GM19397 (cell line): ENCODE results near the gene PRRC2B.
A peak's percentile ranks its signal among the peaks of the same experiment; 100 is the strongest.
"Not testable (repeated sequence)": the region's sequence is repeated elsewhere in the genome, so short reads cannot be mapped to it uniquely, and the experiment has no call there.

ENCODE experiments used
- ATAC-seq: cut with Tn5 transposase; IDR thresholded peaks from one replicate; pipeline ENCODE4 v1.9.1; 2021; ENCODE audit warnings: mild to moderate bottlenecking, moderate library complexity; ENCODE audit not compliant: unreplicated experiment

The PRRC2B gene

DNA sequence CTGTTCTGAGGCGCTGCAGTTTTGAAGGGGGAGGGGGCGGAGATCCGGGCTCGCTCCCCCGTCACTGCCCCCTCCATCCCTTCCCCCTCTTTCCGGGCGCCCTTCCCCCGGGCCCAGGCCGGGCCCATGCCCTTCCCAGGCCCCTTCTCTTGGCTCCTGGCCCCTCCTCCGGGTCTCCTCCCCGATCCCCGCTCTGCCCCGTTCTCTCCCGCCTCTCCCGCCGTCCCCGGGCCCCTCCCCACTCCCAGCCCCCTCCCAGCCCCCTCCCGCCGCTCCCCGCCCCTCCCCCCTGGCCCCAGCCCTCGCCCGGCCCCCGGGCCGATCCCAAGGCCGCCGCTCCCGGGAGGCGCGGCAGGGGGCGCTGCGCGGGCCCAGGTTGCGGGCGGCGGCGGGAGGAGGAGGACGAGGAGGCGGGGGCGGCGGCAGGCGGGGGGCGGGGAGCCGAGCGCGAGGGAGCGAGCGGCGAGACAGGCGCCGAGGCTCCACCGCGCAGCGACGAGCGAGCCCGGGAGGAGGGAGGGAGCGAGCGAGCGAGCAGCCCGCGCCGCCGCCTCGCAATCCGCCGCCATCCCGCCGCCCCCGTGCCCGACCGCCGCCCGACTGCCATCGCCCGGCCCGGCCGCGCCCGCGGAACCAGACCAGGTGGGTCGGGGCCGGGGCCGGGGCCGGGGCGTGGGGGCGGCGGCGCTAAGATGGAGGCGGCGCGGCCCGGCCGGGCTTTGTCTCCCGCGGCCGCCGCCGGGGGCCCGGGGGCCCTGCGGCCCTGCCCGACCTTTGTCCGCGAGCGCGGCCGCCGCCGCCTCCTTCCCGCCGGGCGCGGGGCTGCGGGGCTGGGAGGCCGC is at the start of gene PRRC2B:
PRRC2B (plus strand) TSS at position 465 of the 842 bp plus-strand sequence. CDS start 36,059 bp downstream, outside the sequence.
- peak; percentile 46 for ATAC-seq

DNA sequence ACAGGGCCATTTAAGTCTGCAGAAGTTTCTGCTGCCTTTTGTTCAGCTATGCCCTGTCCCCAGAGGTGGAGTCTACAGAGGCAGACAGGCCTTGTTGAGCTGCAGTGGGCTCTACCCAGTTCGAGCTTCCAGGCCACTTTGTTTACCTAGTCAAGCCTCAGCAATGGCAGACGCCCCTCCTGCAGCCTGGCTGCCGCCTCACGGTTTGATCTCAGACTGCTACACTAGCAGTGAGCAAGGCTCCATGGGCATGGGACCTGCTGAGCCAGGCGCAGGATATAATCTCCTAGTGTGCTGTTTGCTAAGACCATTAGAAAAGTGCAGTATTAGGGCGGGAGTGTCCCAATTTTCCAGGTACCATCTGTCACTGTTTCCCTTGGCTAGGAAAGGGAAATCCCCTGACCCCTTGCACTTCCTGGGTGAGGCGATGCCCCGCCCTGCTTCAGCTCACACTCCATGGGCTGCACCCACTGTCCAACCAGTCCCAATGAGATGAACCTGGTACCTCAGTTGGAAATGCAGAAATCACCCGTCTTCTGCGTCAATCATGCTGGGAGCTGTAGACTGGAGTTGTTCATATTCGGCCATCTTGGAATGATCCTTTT is 48.9 kb upstream of the PRRC2B start:
- not testable (repeated sequence) for ATAC-seq

DNA sequence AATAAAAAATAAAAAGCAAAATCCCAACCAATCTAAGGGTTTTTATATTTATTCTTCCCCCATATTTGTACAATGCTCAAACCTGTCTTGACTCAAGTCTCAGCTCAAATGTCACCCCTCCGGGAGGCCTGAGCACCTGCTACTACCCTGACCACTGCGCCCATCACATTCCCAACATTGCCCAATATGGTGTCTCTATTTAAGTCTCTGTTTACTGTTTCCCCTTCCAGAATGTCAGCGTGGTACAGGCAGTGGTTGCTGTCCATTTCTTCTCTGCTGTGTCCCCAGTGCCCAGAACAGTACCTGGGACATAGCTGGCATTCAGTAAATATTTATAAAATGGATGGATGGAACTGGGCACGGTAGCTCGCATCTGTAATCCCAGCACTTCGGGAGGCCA is 47.3 kb upstream of the PRRC2B start:
- no peak for ATAC-seq

DNA sequence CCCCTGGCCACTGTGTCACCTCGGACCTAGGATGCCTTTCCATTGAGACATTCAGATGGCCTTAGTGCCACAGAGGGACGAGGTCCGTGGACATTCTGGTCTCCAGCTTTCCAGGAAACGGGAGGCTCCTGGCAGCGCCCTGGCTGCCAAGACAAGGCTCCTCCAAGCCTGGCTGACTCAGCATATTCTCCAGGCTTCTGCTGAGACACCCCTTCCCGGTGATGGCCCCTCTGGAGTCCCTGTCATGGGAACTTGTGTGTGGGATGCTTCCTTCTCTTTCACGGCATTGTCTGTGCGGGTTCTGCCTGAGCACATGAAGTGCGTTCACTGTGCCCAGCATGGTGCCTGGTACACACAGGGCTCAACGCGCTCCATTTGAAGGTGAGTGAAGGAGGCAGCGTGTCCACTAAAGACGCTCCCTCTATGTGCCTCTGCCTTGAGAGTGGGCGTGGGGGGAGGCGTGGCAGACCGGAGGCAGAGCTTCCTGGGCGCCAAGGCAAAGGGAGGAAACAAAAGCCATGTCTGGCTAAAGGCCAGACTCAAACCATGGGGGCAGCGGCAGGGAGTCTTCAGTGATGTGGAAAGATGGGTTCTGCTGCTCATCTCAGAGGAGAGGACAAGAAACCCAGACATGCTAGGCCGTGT is 46.4 kb upstream of the PRRC2B start:
- no peak for ATAC-seq

DNA sequence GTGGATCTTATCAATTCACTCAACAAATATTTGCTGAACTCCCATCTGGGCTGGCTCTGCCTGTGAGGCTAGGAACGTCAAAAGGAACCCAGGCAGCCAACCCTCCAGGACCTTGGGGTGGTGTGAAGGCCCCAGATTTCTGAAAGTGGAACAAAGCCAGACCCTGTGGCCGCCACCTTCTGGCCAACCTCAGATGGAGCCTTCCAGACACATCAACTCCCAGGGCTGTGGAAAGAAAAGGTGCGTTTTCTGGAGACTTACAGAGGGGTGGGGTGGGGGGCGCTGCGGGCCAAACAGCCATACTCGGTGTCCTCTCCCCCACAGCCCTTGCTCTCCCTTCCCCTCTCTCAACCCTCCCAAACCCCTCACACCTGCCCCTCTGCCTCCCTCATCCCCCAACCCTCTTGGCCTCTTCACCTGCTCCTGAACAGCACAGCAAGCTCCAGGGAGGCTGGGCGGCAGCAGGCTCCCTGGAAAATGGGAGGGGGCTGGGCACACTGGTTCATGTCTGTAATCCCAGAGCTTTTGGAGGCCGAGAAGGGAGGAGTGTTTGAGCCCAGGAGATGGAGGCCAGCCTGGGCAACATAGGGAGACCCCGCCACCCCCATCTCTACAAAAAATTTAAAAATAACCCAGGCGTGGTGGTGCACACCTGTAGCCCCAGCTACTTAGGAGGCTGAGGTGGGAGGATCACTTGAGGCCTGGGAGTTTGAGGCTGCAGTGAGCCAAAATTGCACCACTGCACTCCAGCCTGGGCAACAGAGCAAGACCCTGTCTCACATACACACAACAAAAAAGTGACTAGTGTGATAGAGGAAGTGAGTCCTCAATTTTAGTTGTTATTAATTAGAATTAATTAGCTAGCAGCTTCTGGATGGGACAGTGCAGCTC is 45.0 kb upstream of the PRRC2B start:
- ATAC-seq, result no peak

DNA sequence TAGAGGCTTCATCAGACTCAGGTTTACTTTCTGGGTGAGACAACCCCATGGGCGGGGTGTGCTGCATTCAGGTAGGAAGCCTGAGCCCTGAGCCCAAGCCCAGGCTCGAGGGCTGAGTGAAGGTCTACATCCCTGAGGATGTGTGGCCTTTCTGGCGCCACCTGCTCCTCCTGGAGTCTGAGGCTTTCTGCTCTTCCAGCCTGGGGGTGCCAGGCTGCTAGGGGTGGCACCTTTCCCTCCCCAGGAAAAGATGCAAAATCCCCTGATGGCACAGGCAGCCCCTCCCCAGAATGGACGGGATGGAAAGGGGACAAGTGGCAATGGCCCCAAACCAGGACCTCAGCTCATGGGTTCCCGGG is 44.4 kb upstream of the PRRC2B start:
- no peak for ATAC-seq

DNA sequence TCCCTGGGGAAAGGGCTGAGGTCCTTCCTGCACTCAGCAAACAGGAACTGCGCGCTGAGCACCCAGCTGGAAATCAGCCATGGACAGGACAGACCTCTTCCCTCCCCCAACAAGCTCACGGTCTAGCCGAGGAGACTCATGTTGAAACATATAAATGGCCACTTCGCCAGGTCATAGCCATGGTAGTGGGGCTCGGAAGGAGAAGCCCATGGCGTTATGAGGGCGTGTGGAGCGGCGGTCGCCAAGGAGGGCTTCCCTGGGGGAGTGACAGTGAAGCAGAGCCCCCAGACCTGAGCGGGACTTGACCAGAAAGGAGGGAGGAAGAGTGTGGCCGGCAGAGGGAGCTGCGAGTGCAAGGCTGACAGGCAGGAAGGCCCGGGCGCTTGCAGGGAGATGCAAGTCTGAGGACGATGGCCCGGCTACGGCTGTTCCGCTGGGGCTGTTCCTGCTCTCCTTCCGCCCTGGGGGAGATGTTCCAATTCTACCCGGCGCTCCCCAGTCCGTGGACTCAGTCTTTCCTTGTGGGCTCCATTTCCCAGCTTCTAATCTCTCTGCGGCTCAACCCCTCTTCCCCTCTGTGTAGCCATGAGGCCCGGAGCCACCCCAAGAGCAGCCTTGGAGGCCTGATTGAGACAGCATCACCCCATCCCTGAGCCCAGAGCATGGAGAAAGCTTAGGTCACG is 43.9 kb upstream of the PRRC2B start:
- peak; percentile 63 for ATAC-seq

DNA sequence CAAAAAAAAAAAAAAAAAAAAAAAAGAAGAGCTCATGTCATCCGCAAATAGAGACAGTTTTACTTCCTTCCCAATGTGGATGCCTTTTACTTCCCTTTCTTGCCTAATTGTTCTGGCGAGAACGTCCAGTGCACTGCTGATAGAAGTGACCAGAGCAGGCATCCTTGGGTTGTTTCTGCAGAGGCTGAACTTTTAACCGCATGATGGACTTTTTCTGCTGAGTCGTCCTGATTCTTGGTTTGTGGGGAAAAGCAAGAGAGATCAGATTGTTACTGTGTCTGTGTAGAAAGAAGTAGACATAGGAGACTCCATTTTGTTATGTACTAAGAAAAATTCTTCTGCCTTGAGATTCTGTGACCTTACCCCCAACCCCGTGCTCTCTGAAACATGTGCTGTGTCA is 37.4 kb upstream of the PRRC2B start:
- ATAC-seq, result not testable (repeated sequence)

DNA sequence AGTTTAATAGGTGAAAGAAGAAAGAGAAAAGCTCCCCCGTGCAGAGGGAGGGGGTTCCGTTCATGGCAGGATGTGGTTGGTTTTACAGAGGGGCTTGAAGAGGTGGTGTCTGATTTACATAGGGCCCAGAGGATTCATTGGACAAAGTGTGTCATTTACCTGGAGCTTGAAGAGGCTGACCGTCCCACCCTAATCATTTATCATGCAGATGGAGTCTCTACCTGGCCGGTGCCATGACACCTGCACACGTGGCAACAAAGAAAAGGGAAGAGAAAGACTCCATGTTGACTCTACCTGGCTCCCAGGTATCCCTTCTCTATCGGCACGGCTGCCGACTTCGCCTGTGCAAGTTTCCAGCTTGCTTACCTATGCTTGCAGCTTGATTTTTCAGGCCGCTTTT is 35.3 kb upstream of the PRRC2B start:
- no peak for ATAC-seq

DNA sequence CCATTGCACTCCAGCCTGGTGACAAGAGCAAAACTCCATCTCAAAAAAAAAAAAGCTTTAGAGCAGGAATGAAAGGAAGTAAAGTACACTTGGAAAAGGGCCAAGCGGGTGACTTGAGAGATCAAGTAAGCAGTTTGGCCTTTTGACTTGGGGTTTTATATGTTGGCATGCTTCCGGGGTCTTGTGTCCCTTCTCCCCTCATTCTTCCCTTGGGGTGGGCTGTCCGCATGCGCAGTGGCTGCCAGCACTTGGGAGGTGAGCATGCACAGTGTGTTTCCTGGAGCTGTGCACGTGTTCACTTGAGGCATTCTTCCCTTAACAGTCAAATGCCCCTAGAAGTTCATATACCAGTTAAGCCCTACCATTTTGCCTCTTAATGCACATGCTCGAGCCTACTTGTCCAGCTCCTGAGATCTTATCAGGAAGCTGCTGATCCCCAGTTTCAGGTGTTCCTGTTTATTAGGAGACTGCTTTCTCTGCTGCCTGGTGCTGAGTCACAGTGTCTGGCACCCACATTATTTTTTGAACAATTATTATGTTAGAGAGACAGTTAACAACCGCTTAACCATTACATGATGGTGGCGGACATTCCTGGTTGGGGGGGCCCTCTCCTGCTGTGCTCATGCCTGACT is 32.6 kb upstream of the PRRC2B start:
- ATAC-seq, result no peak

DNA sequence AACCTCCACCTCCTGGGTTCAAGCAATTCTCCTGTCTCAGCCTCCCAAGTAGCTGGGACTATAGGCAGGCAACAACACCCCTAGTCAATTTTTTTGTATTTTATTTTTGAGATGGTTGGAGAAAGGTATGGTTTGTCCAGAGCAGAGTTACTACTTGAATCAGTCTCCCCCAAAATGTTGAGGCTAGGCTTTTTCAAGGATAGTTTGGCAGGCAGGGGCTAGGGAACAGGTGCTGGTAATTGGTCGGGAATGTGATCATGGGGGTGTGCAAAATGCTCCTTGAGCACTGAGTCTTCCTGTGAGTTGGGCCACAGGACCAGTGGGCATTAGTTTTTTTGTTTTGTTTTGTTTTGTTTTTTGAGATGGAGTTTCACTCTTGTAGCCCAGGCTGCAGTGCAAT is 28.3 kb upstream of the PRRC2B start:
- ATAC-seq, result no peak

DNA sequence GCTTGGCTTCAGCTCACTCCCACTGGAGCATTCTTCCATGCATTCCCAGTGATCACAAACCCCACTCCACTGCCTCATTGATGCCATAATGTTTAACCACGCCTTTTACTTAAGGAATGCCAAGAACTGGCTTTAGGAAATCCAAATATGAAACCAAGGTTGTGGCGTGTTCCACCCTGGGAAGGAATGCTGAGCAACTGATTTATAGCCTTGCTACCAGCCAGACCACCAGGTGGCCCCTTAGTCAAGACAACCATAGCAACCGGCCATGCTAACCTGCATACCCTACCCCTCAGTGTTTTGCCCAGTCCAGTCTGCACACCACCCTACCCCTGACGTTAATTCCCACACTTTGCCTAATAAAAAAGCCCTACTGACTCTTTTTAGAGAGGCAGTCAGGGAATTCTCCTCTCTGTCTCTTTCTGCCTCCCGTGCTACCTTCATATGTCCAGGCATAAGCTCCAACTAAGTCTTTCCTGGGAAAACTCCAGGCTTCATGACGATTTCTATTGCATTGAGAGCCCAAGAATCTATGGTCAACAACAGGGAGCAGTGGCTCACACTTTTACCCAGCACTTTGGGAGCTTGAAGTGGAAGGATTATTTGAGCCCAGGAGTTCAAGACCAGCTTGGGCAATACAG is 27.0 kb upstream of the PRRC2B start:
- ATAC-seq, result no peak

DNA sequence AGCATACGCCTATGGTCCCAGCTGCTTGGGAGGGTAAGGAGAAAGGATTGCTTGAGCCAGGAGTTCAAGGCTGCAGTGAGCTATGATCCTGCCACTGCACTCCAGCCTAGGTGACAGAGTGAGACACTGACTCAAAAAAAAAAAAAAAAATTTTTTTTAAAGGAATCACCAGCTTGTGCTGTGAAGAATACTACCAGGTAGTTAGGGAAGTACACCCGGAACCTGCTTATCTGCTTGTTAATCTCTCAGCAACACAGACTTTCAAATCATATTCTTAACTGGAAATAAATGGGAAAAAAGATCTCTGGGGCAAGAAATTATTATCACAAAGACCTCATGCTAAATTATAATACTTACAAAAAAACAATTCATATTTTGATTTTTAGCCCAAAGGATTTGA is 26.4 kb upstream of the PRRC2B start:
- ATAC-seq, result no peak

DNA sequence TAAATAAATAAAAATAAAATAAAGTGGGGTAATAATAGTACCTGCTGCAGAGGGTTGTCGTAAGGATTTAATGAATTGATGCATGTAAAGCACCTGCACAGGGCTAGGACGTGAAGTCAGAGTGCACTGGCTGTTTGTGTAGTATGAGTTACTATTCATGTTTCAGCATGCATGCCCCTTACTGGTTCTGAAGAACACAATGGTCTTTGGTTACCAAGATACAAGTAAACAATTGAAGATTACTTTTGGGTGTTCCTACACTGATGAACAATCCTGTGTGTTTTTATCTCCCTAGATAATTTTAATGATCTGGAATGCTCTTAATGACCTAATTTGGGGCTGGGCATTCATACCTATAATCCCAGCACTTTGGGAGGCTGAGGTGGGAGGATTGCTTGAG is 23.2 kb upstream of the PRRC2B start:
- no peak for ATAC-seq

DNA sequence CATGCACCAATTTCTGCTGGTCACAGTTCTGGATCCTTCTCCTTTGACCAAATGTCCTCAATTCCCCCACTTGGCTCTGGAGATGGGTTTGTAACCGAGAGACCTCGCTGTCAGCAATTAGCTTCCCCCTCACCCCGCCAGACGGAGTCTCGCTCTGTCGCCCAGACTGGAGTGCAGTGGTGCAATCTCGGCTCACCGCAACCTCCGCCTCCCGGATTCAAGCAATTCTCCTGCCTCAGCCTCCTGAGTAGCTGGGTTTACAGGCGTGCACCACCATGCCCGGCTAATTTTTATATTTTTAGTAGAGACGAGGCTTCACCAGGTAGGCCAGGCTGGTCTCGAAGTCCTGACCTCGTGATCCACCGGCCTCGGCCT is 21.3 kb upstream of the PRRC2B start:
- ATAC-seq, result not testable (repeated sequence)

DNA sequence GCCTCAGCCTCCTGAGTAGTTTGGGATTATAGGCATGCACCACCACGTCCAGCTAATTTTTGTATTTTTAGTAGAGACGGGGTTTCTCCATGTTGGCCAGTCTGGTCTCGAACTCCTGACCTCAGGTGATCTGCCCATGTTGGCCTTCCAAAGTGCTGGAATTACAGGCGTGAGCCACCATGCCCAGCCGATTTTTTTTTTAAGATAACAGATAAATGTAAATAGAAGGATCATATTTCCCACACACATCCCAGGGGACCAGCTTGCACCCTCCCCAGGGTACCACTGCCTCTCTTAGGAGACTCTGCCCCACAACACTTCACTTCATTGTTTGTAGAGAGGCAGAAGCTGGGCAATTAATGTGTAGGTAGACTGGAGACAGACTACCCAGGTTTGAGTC is 19.2 kb upstream of the PRRC2B start:
- not testable (repeated sequence) for ATAC-seq

DNA sequence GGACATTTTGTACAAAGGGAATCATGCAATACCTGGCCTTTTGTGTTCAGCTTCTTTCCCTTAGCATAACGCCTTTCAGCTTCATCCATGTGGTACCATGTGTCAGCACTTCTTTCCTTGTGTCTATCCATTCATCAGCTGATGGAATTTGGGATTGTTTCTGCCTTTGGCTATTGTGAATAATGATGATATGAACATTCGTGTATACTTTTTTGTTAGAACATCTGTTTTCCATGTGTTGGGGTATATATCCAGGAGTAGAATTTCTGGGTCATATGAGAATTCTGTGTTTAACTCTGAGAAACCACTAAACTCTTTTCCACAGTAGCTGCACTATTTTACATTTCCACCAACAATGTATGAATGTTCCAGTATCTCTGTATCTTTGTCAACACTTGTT is 14.8 kb upstream of the PRRC2B start:
- ATAC-seq, result no peak

DNA sequence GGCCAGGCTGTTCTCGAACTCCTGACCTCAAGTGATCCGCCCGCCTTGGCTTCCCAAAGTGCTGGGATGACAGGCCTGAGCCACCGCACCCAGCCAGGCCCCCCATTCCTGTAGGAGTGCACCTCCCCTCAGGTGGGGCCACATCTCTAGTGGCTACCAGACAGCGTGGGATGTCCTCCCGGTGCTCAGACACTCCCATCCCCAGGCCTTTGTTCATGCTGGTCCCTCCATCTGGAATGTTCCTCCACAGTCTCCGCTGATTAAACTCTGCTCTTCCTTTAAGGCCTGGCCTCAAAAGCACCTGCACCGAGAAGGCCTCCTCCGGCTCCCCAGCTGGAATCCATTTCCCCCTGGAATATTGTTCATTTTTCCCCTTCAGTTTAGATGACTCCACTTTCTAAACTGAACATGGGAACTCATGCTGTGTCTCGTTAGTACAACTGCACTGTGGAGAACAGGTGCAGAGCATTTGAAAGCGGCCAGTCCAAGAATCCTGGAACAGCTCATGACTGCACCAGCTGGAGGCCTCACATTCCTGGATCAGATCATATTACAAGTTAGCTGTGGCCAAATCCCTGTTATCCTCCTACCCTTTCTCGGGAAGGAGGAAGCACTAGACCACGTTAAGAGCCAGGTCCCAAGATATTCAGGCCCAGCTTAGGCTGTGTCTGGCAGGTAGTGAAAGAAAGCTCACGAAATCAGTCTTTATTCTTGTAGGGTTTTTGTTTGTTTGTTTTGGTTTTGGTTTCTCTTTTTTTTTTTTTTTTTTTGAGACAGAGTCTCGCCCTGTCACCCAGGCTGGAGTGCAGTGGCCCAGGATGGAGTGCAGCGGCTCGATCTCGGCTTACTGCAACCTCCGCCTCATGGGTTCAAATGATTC is 10.8 kb upstream of the PRRC2B start:
- ATAC-seq, result no peak

DNA sequence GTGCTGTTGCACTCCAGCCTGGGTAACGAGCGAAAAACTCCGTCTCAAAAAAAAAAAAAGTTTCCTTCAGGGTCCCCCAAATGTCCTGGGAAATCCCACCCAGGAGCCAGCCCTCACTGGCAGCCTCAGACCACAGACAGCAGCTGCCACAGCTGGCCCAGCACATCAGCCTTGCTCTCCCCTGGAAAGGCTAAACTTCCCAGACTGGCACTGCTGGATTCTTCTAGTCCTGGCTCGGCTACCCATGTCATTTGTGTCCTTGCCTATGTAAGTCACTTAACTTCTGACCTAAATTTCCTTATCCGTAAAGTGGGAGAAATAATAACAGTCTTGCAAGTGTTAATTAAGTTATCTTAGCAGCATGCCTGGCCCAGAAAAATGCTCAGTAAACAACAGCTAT is 8.6 kb upstream of the PRRC2B start:
- no peak for ATAC-seq
